D721Med (cell line): ENCODE data around the gene C19orf47.

Source experiments
- DNase-seq: peaks from one replicate; pipeline ENCODE4 v3.0.0; 2011; ENCODE audit warnings: low spot score; ENCODE audit not compliant: insufficient read length
- FAIRE-seq: peaks from 2 replicates; lab custom pipeline; 2011; peaks lifted over from hg19 to GRCh38; lab: Jason Lieb, UNC
- CTCF ChIP-seq: IDR thresholded peaks from 2 replicates; pipeline ENCODE4 v1.5.1; 2012; ENCODE audit warnings: mild to moderate bottlenecking, control low read depth; ENCODE audit not compliant: insufficient read depth; ENCODE audit errors: missing control alignments

Gene C19orf47

GRCh38 chr19:40344422-40344821, 3.8 kb downstream of the C19orf47 start:
- TF ChIP-seq CTCF, result no peak
- FAIRE-seq, result no peak
- no peak for DNase-seq

- FAIRE-seq (no peak), DNase-seq (no peak)
- TF ChIP-seq CTCF, result no peak
Measured at GRCh38 chr19:40342644-40343311, 5.4 kb downstream of the C19orf47 start.

DNA sequence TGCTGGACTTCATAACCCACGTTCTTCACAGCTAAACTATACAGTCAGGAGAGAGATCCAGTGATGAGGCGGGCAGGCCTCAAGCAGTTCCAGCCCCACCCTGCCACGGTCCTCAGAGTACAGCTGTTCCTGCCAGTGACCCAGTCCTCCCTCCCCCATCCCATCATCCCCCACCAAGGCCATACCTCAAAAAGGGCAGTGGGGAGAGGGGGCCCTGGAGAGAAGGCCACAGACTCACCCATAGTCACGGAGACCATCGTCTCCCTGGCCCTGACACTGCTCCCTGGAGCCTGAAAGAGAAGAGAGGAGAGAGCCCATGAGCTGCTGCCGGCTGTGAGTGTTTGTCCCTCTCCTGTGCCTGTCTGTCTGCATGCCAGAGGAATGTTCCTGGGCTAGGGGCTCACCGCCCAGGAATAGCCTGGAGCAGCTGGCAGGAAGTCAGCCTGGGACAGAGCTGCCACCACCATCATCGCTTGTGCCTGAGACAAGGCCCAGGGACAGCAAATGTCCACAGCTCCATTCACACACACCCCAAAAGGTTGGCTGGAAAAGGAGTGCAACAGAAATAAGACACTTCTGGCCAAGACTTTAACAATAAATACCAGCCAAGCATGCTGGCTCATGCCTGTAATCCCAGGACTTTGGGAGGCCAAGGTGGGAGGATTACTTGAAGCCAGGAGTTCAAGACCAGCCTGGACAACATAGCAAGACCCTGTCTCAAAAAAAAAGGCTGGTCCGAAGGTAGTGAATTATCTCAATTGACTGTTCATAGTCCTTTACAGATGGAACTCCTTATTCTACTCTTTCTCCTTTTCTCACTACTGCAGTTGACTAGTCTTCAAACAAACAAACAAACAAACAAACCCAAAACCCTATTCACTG, 6.4 kb downstream of the C19orf47 start:
- DNase-seq, result no peak
- TF ChIP-seq CTCF, result no peak
- FAIRE-seq, result no peak

DNA sequence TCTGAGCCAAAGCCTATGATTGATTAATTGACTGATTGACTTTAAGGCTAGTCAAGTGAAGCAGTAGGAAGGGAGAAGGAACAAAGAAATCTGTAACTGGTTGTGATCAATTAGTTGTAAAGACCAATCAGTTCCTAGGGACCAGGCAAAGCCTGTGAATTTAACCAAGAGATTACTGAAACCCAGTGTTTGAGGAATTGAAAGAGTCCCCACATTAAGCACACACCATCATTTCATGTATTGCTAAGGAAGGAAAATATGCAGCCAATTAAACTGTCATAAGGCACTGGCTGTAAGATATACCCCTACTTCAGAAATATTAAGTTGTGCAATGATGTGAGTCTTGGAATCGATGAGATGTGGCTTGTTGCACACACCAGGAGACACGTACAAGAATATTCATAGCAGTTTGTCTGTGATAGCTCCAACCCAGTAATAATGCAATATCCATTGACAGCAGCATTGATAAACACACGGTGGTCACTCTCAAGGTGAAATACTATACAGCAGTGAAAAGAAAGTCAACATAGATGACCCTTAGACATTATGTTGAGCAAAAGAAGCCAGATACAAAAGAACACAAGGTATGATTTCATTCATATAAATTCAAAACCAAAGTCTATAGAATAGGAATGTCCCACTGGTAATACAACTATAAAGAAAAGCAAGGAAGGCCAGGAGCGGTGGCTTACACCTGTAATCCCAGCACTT, 9.0 kb downstream of the C19orf47 start:
- FAIRE-seq, result no peak
- DNase-seq, result no peak
- no peak for TF ChIP-seq CTCF

- no peak for FAIRE-seq
- DNase-seq, result no peak
- TF ChIP-seq CTCF, result no peak
Measured at GRCh38 chr19:40337594-40337993, 10.6 kb downstream of the C19orf47 start.

GRCh38 chr19:40337107-40337506, 11.1 kb downstream of the C19orf47 start:
- DNase-seq (no peak), FAIRE-seq (no peak)
- TF ChIP-seq CTCF, result no peak
